ENCODE data around the gene ST6GAL1. TPM values are rescaled to one million over a fixed set of nuclear protein-coding genes. Genes with fewer than 3 reads are reported as not detected.

The ST6GAL1 gene
- polyA plus RNA-seq, 3 donors, result 19.0 to 24.4 (median 20.5) TPM

DNA sequence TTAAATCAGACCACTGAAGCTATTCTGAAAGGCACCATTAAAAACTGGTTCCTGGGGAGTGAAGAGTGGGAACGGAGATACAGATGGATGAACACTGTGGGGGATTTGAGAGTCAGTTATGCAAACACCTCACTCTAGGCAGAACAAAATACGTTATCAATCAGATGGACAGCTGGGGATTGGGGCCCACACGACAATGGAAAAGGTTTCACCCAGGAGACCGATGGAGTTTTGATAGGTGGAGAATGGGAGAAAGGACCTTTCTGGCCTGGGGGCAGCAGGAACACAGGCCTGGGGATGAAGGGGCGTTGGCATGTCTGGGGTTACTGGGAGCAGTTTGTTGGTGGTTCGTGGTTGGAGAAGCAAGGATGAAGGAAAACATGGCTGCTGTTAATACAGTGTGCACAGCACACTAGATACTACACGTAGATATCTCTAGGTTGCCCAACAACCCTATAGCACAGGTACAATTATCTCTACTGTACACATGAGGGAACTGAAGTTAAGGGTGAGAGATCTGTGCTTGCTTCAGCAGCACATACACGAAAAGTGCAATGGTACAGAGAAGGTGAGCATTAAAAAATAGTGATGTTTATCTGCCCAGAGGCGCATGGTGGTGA, 16.5 kb downstream of the ST6GAL1 start:
- H2AFZ ChIP-seq (ENCODE audit: insufficient read depth, low read depth, low read length, poor library complexity, severe bottlenecking), result no peak overlapping the region
- H3K9me3 ChIP-seq (replicated peaks in 1 of 2; ENCODE audit: control insufficient read depth in 1 of 2, insufficient read depth in 1 of 2, low read length in 2 of 2), result no peaks in the 10 kb centered on the region
- Mint-ChIP-seq H3K4me3 (no peak overlapping the region), H3K9me3 (peaks cover 0 to 4% (median 2%) of the 10 kb centered on the region in 7 donors), H3K27ac (peak overlapping the region in 1 of 7 donors; percentile 0), H3K27me3 (ENCODE audit: low read depth in 3 of 3) (peaks cover 0 to 1% (median 0%) of the 10 kb centered on the region in 3 donors), H3K4me1 (peaks cover 2% of the 10 kb centered on the region), H3K36me3 (peaks cover 58 to 60% of the 10 kb centered on the region in 2 donors)
- WGBS (ENCODE audit: insufficient coverage), result 96% methylated on average over 3 of the region's 9 CpGs
- intact Hi-C loops (cut with micrococcal nuclease), result no loop called here
- TF ChIP-seq, protein P1, sequence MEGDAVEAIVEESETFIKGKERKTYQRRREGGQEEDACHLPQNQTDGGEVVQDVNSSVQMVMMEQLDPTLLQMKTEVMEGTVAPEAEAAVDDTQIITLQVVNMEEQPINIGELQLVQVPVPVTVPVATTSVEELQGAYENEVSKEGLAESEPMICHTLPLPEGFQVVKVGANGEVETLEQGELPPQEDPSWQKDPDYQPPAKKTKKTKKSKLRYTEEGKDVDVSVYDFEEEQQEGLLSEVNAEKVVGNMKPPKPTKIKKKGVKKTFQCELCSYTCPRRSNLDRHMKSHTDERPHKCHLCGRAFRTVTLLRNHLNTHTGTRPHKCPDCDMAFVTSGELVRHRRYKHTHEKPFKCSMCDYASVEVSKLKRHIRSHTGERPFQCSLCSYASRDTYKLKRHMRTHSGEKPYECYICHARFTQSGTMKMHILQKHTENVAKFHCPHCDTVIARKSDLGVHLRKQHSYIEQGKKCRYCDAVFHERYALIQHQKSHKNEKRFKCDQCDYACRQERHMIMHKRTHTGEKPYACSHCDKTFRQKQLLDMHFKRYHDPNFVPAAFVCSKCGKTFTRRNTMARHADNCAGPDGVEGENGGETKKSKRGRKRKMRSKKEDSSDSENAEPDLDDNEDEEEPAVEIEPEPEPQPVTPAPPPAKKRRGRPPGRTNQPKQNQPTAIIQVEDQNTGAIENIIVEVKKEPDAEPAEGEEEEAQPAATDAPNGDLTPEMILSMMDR (IDR thresholded peaks at IDR 0.05), result no peak
- no peak for DNase-seq
- H3K27ac ChIP-seq (ENCODE audit: low read depth in 1 of 2, low read length in 2 of 2), result no peak overlapping the region
- peaks cover 18% of the 10 kb centered on the region for H3K79me2 ChIP-seq (ENCODE audit: insufficient read depth, low read length)
- no peak overlapping the region for H3K4me3 ChIP-seq (replicated peaks in 1 of 3; ENCODE audit: low read depth in 2 of 3, low read length in 3 of 3)
- H3K4me2 ChIP-seq (replicated peaks; ENCODE audit: extremely low read depth, low read length, poor library complexity, severe bottlenecking), result no peak overlapping the region
- H4K20me1 ChIP-seq (ENCODE audit: insufficient read depth, low read length), result peaks cover 15% of the 10 kb centered on the region
- no peaks in the 10 kb centered on the region for H3K27me3 ChIP-seq (ENCODE audit: control insufficient read depth in 2 of 2, insufficient read depth in 2 of 2, low read length in 2 of 2)
- H3K9ac ChIP-seq (ENCODE audit: insufficient read depth, low read length, poor library complexity, severe bottlenecking), result no peak overlapping the region
- peaks cover 2 to 4% of the 10 kb centered on the region in 2 donors for H3K4me1 ChIP-seq (ENCODE audit: control insufficient read depth in 1 of 2, insufficient read depth in 2 of 2, low read length in 2 of 2)
- peaks cover 29 to 54% of the 10 kb centered on the region in 2 donors for H3K36me3 ChIP-seq (replicated peaks in 1 of 2; ENCODE audit: control insufficient read depth in 1 of 2, insufficient read depth in 2 of 2, low read length in 2 of 2)

DNA sequence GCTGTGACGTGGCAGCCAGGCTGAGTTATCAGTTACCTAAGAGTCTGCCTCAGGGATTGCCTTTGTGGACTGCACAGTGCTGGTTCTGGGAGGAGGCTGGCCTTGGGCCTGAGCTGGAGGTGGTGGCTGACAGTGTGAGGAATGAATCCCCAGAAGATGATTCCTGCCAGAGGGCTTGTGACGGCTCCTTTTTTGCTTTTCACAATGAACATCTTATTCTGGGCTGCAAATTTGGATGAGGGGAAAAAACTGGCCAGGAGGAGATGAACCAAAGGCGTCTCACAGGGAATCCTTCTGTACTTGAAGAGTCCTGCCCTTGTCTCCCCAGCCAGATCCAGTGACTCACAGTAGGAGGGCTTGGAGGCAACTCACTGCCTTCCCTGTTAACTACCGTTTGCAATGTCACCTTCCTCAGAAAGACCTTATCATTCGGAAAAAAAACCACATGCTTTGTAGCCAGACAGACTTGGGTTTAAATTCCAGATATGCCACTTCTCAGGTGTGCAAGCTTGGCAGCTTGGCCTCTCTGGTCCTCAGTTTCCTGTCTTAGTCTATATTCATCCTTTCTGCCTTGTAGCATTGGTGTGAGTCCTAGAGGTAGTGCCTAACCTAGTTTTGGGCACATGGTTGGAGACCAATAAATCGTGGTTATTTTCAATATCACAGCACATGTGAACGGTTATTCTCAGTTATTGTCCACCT, 19.1 kb downstream of the ST6GAL1 start:
- Mint-ChIP-seq H3K27me3 (ENCODE audit: low read depth in 3 of 3) (no peaks in the 10 kb centered on the region), H3K4me3 (no peak overlapping the region), H3K27ac (no peak overlapping the region), H3K9me3 (peaks cover 0 to 4% (median 2%) of the 10 kb centered on the region in 7 donors), H3K36me3 (peaks cover 40 to 45% of the 10 kb centered on the region in 2 donors), H3K4me1 (peaks cover 25% of the 10 kb centered on the region)
- Histone ChIP-seq H4K20me1 (ENCODE audit: insufficient read depth, low read length) (peaks cover 14% of the 10 kb centered on the region), H2AFZ (ENCODE audit: insufficient read depth, low read depth, low read length, poor library complexity, severe bottlenecking) (no peak overlapping the region), H3K4me3 (replicated peaks in 1 of 3; ENCODE audit: low read depth in 2 of 3, low read length in 3 of 3) (no peak overlapping the region), H3K4me2 (replicated peaks; ENCODE audit: extremely low read depth, low read length, poor library complexity, severe bottlenecking) (no peak overlapping the region), H3K9me3 (replicated peaks in 1 of 2; ENCODE audit: control insufficient read depth in 1 of 2, insufficient read depth in 1 of 2, low read length in 2 of 2) (no peaks in the 10 kb centered on the region), H3K36me3 (replicated peaks in 1 of 2; ENCODE audit: control insufficient read depth in 1 of 2, insufficient read depth in 2 of 2, low read length in 2 of 2) (peaks cover 14 to 30% of the 10 kb centered on the region in 2 donors), H3K9ac (ENCODE audit: insufficient read depth, low read length, poor library complexity, severe bottlenecking) (no peak overlapping the region), H3K27ac (ENCODE audit: low read depth in 1 of 2, low read length in 2 of 2) (no peak overlapping the region), H3K4me1 (ENCODE audit: control insufficient read depth in 1 of 2, insufficient read depth in 2 of 2, low read length in 2 of 2) (peaks cover 19 to 23% of the 10 kb centered on the region in 2 donors), H3K79me2 (ENCODE audit: insufficient read depth, low read length) (peaks cover 28% of the 10 kb centered on the region), H3K27me3 (ENCODE audit: control insufficient read depth in 2 of 2, insufficient read depth in 2 of 2, low read length in 2 of 2) (no peaks in the 10 kb centered on the region)
- DNase-seq, result no peak
- TF ChIP-seq, protein P1 (IDR thresholded peaks at IDR 0.05), result no peak
- 92% methylated on average over 5 of the region's 7 CpGs for WGBS (ENCODE audit: insufficient coverage)
- intact Hi-C loops (cut with micrococcal nuclease), result no loop called here
